Right hindlimb (tissue), 1 donor: ENCODE measurements around the gene SLC16A3.

ENCODE experiments used
- DNase-seq: peaks from one replicate; pipeline ENCODE4 v3.0.0-alpha.2; 2018

SLC16A3 gene

DNA sequence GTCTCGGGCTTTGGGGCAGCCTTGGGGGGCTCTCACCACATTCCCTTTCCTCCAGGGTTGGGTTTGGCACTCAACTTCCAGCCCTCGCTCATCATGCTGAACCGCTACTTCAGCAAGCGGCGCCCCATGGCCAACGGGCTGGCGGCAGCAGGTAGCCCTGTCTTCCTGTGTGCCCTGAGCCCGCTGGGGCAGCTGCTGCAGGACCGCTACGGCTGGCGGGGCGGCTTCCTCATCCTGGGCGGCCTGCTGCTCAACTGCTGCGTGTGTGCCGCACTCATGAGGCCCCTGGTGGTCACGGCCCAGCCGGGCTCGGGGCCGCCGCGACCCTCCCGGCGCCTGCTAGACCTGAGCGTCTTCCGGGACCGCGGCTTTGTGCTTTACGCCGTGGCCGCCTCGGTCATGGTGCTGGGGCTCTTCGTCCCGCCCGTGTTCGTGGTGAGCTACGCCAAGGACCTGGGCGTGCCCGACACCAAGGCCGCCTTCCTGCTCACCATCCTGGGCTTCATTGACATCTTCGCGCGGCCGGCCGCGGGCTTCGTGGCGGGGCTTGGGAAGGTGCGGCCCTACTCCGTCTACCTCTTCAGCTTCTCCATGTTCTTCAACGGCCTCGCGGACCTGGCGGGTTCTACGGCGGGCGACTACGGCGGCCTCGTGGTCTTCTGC is 8.4 kb downstream of the SLC16A3 start:
- DNase-seq: peak; percentile 24

DNA sequence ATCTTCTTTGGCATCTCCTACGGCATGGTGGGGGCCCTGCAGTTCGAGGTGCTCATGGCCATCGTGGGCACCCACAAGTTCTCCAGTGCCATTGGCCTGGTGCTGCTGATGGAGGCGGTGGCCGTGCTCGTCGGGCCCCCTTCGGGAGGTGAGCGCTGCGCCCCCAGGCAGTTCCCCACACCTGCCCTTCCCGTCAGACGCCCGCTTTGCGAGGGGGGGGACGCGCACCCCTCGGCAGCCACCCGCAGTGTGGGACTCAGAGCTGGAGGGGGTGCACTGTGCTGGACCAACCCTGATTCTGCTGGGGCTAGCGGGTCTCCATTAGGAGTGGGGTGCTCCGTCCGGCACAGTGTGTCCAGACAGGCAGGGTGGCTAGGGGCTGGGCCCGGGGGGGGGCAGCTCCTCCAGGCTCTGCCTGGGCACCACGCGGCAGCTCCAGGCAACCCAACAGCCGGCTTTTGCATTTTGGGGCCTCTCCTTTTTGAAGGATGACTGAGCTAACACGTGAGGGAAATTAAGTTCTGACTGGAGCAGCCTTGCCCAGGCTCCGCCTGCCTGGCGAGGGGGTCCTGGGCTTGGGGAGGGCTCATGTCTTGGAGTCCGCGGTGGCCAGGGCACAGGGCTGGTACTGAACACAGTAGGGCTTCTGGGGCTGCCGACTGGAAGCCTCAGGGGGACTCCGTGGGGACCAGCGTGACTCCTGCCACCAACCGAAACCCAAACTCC is 9.1 kb downstream of the SLC16A3 start:
- DNase-seq: peak; percentile 24

DNA sequence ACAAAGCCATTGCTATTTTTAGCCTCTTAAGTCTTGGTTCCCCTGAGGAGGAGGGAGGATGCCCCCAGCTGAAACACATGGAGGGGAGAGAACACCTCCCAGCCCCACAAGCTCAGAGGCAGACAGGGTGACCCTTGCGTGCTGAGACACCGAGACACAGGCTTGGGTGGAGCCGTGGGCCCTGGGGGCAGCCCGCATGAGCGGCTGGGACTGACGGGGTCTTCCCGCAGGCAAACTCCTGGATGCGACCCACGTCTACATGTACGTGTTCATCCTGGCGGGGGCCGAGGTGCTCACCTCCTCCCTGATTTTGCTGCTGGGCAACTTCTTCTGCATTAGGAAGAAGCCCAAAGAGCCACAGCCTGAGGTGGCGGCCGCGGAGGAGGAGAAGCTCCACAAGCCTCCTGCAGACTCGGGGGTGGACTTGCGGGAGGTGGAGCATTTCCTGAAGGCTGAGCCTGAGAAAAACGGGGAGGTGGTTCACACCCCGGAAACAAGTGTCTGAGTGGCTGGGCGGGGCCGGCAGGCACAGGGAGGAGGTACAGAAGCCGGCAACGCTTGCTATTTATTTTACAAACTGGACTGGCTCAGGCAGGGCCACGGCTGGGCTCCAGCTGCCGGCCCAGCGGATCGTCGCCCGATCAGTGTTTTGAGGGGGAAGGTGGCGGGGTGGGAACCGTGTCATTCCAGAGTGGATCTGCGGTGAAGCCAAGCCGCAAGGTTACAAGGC is 9.8 kb downstream of the SLC16A3 start:
- peak; percentile 51 for DNase-seq

GRCh38 chr17:82239401-82239925 is 10.6 kb downstream of the SLC16A3 start:
- DNase-seq: peak; percentile 25

DNA sequence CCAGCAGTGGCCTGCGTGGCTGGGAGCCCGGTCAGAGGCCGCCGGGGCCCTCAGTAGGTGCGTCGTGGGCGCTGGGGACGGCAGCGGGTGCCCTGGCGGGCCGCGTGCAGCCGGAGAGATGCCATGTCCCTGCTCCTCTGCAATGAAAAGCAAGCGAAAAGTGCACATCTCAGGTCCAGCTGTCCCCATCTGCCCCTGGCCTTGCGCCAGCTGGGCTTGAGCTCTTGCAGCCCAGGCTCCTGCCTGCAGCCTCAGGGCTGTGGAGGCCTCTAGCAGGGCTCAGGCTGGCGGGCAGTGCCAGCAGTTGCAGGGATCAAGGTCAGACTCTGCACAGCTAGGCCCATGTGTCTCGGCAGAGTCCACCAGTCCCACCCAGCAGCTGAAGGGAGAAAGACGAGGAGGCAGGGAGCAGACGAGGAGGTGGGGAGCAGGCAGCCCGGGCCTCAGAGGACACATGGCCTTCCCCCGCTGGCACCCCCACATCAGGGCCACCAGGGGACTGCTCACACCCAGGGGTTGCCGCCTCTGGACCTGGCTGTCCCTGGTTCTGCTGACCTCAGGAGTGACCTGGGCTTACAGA is 11.2 kb downstream of the SLC16A3 start:
- DNase-seq: peak; percentile 81

DNA sequence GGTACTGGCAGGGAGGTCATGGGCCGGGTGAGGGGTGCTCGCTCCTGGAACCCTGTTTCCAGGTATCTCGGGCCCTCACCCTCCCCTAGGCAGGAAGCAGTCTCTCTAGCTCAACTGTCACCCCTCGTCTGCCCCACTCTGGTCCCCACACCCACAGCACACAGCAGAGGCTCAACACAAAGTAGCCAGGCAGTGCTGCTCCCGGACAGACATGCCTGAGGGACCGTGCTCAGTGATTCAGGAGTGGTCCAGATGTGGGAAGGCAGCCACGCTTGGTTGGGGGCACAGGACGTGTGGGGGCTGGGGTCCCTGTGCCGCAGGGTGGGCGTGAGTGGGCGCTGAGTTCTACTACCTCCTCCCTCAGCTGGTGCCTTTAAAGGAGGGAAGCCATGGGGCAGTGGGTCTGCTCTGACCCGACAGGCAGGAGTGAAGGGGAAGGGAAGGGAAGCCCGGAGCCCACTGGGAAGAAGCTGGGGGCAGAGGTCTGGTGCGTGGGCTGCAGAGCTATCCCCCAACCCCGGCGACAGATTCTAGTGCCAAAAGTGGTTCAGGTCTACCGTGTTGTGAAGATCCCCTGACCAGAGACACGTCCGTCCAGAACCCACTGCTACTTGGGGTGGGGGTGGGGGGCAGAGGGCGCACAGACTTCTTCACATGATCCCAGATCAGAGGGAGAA is 11.8 kb downstream of the SLC16A3 start:
- DNase-seq: no peak

DNA sequence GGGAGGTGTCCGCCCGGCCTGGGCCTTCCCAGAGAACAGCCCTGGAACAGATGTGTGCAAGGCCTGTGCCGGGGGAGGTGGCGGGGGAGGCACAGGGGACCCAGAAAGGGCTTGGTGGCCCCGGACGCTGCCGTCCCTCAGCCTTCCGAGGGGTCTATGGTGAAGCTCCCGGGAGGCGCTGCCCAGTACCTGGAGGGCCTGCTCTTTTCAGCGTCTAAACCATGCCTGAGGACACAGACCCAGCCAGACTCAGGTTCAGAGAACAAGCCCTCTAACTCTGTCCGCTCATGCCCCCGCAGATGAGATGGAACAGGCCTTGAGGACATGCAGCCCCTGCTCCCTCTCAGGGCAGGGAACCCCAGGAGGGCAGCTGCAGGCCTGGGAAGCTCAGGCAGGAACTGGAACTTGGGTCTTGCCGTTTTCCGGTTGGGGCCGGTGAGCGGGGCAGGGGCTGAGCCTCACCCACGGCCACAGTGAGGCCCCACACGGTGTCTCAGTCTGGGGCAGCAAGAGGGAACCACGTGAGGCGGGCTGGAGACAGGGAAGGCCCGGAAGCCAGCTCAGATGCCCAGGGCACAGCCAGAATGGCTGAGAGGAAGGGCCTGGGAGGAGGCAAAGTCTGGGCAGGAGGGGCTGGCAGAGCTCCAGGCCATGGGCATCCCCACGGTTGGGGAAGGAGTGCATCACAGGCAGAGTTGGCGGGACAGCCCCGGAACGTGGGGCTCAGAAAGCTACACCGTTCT is 12.5 kb downstream of the SLC16A3 start:
- peak; percentile 75 for DNase-seq

DNA sequence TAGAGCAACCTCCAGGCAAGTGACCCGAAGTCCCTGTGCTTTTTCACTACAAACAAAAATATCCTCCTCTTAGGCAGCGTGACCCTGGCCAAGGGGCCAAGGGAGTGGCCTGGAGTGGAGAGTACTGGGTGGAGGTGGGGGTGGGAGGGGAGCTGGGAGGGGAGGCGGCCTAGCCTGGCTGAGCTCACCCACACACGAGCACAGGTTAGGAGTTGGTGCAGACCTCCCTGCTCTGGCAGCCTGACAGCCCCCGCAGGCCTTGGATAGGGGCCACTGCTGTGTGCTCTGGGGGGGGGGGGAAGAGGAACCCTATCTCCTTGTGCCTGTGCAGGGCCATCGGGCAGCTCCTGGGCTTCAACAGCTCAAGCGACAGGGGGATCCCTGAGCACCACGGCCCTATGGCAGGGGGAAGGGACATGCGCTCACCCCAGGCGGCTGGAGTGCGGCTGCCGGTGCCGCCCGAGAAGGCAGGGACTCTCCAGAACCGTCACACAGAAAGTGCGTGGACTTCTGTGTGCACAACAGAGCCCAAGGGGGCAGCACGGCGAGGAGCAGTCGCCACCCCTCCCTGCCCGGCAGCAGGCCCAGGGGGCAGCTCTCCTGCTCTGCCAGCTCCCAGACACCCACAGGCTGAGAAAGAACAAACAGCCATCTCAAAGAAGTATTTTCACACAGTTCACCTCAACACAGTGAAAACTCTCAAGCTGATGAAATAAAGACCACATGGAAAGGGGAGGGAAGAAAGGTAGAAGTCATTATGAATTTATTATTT is 13.3 kb downstream of the SLC16A3 start:
- peak; percentile 58 for DNase-seq

DNA sequence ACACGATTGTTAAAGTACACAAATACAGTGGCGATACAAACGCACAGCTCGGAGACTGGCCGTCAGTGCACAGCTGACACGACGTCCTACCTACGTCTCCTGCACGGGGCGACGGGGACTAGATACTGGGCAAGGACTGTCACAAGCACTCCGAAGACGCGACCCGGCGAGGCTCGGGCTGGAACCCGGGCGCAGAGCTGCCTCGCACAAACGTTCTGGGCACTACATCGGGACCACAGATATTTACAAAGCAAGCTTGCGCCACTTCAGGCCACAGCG is 13.8 kb downstream of the SLC16A3 start:
- no peak for DNase-seq

- DNase-seq: peak; percentile 87
Measured at GRCh38 chr17:82242977-82243647, 14.3 kb downstream of the SLC16A3 start.

DNA sequence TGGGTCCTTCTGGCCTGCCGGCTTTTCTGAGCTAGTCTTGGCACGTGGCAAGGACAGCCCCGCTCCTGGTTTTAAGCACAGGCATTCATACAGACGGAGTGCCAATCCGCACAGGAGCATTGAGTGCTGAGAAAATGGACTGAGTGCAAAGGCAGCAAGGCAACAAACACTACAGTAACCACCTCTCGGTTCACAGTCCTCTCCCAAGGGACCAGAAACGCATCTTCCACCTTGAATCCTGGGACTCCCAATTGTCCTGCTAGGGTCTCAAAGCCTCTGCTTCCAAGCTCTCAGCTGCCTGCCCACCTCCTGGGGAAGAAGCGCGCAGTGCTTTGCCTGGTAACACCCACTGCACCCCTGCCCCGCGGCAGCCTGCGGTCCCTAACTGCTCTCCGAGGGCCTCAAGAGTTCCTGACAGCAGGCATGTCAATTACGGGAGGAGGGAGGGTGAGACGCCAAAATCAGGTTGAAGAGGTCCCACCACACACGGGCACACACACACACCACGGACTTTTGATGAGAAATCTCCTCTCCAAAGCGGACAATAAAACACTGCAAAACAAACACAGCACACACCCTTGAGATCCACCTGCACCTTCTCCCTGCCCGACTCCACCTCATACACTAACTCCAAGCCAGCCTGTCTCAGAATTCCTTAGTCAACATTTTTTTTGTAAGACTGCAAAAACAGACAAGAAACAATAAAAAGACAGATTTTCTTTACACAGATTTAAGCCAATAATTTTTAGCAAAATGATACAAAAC is 15.0 kb downstream of the SLC16A3 start:
- DNase-seq: no peak

DNA sequence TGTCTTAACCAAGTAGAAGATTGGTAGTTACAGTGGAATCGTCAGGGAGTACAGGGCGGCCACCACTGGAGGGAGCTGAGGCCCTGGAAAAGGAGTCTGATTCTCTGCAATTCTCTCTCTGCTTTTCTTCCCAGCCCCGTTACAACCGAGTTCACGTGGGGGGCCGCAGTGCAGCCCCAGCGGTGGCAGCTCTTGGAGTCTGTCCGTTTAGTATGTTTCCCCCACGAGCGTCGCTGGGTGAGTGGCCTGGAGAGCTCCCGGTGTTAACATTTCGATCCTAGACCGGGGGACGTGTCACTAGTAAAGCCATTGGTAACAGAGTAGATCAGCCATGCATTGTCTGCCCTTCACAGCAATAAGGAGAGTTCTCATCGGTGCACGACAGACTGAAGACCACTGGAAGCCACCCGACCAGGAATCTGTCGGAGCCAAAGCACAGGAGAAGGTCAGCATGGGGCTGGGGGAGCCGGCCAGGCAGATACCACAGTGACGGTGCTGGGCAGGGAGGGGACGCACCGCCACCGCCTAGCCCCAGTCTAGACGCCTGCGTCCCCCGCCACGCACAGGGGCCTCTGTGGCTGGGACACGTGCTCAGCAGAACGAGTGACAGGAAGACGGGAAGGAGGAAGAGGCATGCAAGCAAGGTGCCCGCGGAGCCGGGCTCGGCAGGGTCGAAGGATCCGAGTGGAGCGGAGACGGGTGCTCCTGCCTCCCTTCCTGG is 15.7 kb downstream of the SLC16A3 start:
- DNase-seq: no peak

DNA sequence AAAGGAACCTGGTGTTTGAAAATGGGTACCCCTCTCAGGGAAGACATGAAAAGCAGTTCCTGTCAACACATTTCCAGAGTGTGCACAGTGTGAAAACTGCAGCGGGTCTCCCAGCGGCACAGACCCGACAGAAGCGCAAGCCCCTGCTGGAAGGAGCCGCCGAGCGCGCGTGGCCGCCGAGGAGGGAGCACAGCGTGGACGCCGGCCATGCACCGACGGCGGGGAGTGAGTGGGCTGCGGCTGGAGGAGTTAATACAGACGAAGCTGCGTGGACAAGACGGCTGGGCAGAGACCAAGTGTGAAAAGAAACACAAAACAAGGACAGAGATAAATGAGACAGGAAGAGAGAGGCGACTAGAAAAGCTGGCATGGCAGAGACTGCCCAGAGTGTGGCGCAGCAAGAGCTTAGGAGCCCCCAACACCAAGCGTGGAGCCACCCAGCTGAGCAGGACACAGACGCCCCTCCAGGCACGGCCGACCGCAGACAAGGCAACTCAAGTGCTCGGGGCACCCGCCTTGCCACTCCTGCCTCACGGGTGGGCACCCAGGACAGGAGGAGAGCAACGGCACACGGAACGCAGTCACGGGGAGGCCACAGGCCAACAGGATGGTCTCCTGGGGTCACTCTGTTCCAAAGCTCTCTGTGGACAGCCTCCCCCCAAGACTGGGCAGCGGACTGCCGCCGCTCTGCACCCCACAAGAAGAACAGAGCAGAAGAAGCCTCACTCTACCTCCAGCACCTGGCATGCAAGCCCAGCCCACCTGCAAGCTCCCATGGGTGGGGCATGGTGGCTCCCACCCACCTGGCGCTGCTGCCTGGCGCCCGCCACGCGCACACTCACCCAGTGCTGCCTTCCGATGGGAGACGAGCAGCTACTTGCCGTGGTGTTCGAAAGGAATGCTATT is 16.5 kb downstream of the SLC16A3 start:
- DNase-seq: no peak

GRCh38 chr17:82246040-82246364 is 17.2 kb downstream of the SLC16A3 start:
- no peak for DNase-seq

DNA sequence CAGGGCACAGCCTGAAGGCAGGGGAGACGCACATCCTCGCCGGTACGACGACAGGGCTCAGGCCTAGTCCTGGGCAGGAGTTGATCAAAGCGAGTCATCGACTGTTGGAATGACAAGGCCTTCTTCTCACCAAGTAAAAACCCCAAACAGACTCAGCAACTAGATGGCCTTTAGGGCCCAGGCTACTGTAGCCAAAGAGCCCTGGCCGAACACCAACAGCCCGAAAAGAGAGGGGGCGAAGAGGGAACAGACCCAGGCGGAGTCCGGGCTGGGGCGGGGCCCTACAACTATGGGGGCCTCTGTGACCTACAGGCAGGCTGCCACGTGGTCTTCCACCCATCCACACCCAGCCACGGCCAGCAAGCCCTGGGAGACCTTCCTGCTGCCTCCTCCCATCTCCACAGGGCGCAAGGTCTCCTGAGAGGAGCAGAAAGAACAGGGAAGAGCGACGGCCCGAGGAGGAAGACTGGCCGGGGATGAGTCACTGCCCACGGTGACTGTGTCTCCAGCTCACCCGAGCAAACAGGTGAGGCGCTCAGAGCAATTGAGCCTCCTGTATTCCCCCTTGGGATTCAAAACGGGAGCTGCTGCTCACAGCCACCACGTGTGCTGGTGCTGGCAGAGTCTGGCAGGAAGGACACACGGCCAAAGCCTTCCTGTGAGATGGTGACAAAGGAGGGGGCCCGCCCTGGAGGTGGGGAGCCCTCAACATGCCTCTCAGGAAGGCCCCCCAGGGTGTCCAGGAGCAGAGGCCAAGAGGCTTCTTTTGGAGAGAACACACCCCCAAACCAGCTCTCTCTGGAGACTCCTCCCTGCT is 17.7 kb downstream of the SLC16A3 start:
- DNase-seq: no peak

- DNase-seq: no peak
Measured at GRCh38 chr17:82247182-82247823, 18.5 kb downstream of the SLC16A3 start.
